ENCODE data around the gene PLEKHA7.

DNA sequence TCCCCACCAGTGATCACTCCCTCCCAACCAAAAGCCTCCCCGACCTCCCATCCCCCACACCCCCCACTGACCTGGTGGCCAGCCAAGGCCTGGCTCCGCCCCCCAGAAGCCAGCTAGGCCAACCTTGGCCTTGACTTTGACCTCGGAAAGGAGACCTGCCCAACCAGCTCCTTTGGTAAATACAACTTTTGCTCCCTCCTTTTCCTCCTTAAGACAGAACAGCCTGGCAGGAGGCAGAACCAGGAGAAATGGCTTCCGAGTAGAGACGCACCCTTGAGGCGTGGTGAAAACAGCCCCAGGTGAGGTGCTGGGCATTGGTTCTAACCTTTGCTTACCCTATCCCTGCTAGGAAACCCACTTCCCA, 27.0 kb downstream of the PLEKHA7 start:
- TF ChIP-seq, protein P1, sequence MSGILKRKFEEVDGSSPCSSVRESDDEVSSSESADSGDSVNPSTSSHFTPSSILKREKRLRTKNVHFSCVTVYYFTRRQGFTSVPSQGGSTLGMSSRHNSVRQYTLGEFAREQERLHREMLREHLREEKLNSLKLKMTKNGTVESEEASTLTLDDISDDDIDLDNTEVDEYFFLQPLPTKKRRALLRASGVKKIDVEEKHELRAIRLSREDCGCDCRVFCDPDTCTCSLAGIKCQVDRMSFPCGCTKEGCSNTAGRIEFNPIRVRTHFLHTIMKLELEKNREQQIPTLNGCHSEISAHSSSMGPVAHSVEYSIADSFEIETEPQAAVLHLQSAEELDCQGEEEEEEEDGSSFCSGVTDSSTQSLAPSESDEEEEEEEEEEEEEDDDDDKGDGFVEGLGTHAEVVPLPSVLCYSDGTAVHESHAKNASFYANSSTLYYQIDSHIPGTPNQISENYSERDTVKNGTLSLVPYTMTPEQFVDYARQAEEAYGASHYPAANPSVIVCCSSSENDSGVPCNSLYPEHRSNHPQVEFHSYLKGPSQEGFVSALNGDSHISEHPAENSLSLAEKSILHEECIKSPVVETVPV (CRISPR knock-in tag; IDR thresholded peaks at IDR 0.05), result no peak
- TF ChIP-seq ZFP3 (CRISPR knock-in tag; IDR thresholded peaks at IDR 0.05) (no peak), ZNF565 (CRISPR knock-in tag; conservative IDR thresholded peaks at IDR 0.05; ENCODE audit: low read depth) (no peak), BACH2 (CRISPR knock-in tag; IDR thresholded peaks at IDR 0.05; ENCODE audit: borderline replicate concordance) (no peak), TOX (CRISPR knock-in tag; IDR thresholded peaks at IDR 0.05; ENCODE audit: borderline replicate concordance) (no peak)
- TF ChIP-seq, protein P2, sequence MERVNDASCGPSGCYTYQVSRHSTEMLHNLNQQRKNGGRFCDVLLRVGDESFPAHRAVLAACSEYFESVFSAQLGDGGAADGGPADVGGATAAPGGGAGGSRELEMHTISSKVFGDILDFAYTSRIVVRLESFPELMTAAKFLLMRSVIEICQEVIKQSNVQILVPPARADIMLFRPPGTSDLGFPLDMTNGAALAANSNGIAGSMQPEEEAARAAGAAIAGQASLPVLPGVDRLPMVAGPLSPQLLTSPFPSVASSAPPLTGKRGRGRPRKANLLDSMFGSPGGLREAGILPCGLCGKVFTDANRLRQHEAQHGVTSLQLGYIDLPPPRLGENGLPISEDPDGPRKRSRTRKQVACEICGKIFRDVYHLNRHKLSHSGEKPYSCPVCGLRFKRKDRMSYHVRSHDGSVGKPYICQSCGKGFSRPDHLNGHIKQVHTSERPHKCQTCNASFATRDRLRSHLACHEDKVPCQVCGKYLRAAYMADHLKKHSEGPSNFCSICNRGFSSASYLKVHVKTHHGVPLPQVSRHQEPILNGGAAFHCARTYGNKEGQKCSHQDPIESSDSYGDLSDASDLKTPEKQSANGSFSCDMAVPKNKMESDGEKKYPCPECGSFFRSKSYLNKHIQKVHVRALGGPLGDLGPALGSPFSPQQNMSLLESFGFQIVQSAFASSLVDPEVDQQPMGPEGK (CRISPR knock-in tag; IDR thresholded peaks at IDR 0.05; ENCODE audit: borderline replicate concordance), result no peak

Measured in SK-N-SH treated with all-trans-retinoic acid at 6 μM for 48 hours (cell line).